Measurements from ENCODE around the gene TMEM256. TPM values are rescaled to one million over a fixed set of nuclear protein-coding genes. Genes with fewer than 3 reads are reported as not detected.

TMEM256 gene
- total RNA-seq, 1 experiment from 2014 or later = 40.2 TPM

GRCh38 chr17:7441266-7441665 lies 37.4 kb upstream of the TMEM256 start:
- Mint-ChIP-seq H3K27ac (ENCODE audit: unreplicated experiment) (no peak overlapping the region), H3K4me1 (ENCODE audit: low read depth, unreplicated experiment) (peaks cover 6% of the 10 kb centered on the region), H3K9me3 (ENCODE audit: unreplicated experiment) (no peaks in the 10 kb centered on the region), H3K4me3 (ENCODE audit: unreplicated experiment) (no peak overlapping the region), H3K36me3 (ENCODE audit: insufficient read depth, unreplicated experiment) (peaks cover 8% of the 10 kb centered on the region), H3K27me3 (ENCODE audit: insufficient read depth, unreplicated experiment) (no peaks in the 10 kb centered on the region)
- no peaks in the 10 kb centered on the region for H3K36me3 ChIP-seq (ENCODE audit: control insufficient read depth, insufficient read depth, low read length)
- BruUV-seq (replicated peaks) = no TSS peak
- no peaks in the 10 kb centered on the region for H3K27me3 ChIP-seq (replicated peaks; ENCODE audit: control insufficient read depth, insufficient read depth, low read length)
- ChIA-PET POLR2A (no interaction called here), CTCF (no interaction called here)
- no peak for DNase-seq
- H3K4me3 ChIP-seq (ENCODE audit: low read depth, low read length) = no peak overlapping the region
- no peaks in the 10 kb centered on the region for H3K4me1 ChIP-seq
- no peak for TF ChIP-seq CTCF (IDR thresholded peaks at IDR 0.05; ENCODE audit: insufficient read depth in 1 of 2, low read depth in 1 of 2, low read length in 1 of 2, severe bottlenecking in 1 of 2, unreplicated experiment in 1 of 2)
- intact Hi-C loops (cut with micrococcal nuclease; ENCODE audit: unreplicated experiment) = no loop called here
- H3K9me3 ChIP-seq = no peaks in the 10 kb centered on the region

DNA sequence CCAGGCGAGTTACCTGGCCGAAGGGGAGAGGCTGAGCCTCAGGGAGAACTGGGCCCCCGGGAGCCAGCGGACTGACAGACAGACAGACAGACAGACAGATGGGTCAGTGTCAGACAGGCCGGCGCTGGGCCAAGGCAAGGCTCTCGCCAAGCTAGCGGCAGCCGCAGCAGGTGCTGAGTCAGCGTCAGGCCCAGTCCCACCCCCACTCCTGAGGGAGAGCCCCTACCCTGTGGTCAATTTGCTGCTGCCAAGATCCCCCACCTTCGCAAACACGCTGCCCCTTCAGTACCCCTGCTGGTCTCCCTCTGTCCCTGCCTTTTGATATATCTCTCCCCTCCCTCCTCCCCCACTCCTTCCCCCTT lies 36.9 kb upstream of the TMEM256 start:
- intact Hi-C loops (cut with micrococcal nuclease; ENCODE audit: unreplicated experiment) = no loop called here
- Mint-ChIP-seq H3K27ac (ENCODE audit: unreplicated experiment) (no peak overlapping the region), H3K27me3 (ENCODE audit: insufficient read depth, unreplicated experiment) (no peaks in the 10 kb centered on the region), H3K36me3 (ENCODE audit: insufficient read depth, unreplicated experiment) (peaks cover 13% of the 10 kb centered on the region), H3K4me1 (ENCODE audit: low read depth, unreplicated experiment) (peaks cover 6% of the 10 kb centered on the region), H3K9me3 (ENCODE audit: unreplicated experiment) (no peaks in the 10 kb centered on the region), H3K4me3 (ENCODE audit: unreplicated experiment) (peak overlapping the region; percentile 89)
- no peak for TF ChIP-seq CTCF (IDR thresholded peaks at IDR 0.05; ENCODE audit: insufficient read depth in 1 of 2, low read depth in 1 of 2, low read length in 1 of 2, severe bottlenecking in 1 of 2, unreplicated experiment in 1 of 2)
- no peaks in the 10 kb centered on the region for H3K4me1 ChIP-seq
- no peaks in the 10 kb centered on the region for H3K9me3 ChIP-seq
- no TSS peak for BruUV-seq (replicated peaks)
- ChIA-PET CTCF (interaction anchor here (0.8 to 1.7 kb wide), 2 partner anchors 61 to 120 kb away, joined by 3 to 8 read pairs; no protein-coding TSS in a partner anchor), POLR2A (no interaction called here)
- no peaks in the 10 kb centered on the region for H3K36me3 ChIP-seq (ENCODE audit: control insufficient read depth, insufficient read depth, low read length)
- no peak overlapping the region for H3K4me3 ChIP-seq (ENCODE audit: low read depth, low read length)
- no peaks in the 10 kb centered on the region for H3K27me3 ChIP-seq (replicated peaks; ENCODE audit: control insufficient read depth, insufficient read depth, low read length)
- DNase-seq = no peak

DNA sequence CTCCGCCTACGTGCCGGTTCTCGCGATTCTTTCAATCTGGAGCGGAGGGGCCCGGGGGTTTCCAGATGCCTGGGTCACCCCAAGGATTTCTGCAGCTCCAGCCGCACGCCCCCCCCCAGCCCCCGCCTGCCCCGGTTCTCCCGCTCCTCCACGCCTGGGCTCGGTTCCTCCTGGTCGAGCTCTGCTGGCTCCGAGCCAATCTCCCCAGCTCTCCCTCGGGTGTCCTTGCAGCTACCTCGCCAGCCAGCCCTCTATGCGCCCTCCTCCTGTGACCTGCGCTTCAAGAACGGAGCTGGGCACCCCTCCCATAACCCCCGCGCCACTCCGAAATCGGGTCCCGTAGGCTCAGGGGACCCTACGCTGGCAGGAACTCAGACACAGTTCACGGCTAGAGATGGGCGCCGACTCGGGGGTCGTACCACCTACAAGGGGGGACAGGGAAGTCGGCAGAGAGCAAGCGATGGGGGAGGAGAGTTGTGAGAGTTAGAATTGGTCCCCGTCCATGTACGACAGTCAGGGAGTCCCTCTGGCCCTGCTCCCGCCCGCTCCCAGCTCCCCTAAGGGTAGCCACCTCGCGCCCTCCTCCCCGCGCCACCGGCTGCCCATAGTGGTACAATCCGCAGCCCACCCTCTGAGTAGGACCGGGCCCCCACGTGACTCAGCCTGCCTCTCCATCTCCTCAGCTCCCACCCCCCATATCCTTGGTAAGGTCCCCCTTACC lies 36.4 kb upstream of the TMEM256 start:
- no peak for TF ChIP-seq CTCF (IDR thresholded peaks at IDR 0.05; ENCODE audit: insufficient read depth in 1 of 2, low read depth in 1 of 2, low read length in 1 of 2, severe bottlenecking in 1 of 2, unreplicated experiment in 1 of 2)
- H3K27me3 ChIP-seq (replicated peaks; ENCODE audit: control insufficient read depth, insufficient read depth, low read length) = no peaks in the 10 kb centered on the region
- H3K4me1 Mint-ChIP-seq (ENCODE audit: low read depth, unreplicated experiment) = peaks cover 6% of the 10 kb centered on the region
- intact Hi-C loops (cut with micrococcal nuclease; ENCODE audit: unreplicated experiment) = no loop called here
- ChIA-PET CTCF (interaction anchor here (0.5 to 1.7 kb wide), 4 partner anchors 35 to 244 kb away, joined by 3 to 8 read pairs (median 4); no protein-coding TSS in a partner anchor), POLR2A (interaction anchor here (0.6 kb wide), 1 partner anchor 85 kb away, joined by 3 read pairs; the partner anchor contains the start of gene TMEM95)
- peak overlapping the region; percentile 37 for H3K4me3 ChIP-seq (ENCODE audit: low read depth, low read length)
- peaks cover 17% of the 10 kb centered on the region for H3K36me3 Mint-ChIP-seq (ENCODE audit: insufficient read depth, unreplicated experiment)
- no peaks in the 10 kb centered on the region for H3K36me3 ChIP-seq (ENCODE audit: control insufficient read depth, insufficient read depth, low read length)
- DNase-seq = peak in 1 of 2 experiments; percentile 41
- H3K9me3 ChIP-seq = no peaks in the 10 kb centered on the region
- peak overlapping the region; percentile 89 for H3K4me3 Mint-ChIP-seq (ENCODE audit: unreplicated experiment)
- no peaks in the 10 kb centered on the region for H3K4me1 ChIP-seq
- no peak overlapping the region for H3K27ac Mint-ChIP-seq (ENCODE audit: unreplicated experiment)
- no peaks in the 10 kb centered on the region for H3K27me3 Mint-ChIP-seq (ENCODE audit: insufficient read depth, unreplicated experiment)
- no TSS peak for BruUV-seq (replicated peaks)
- no peaks in the 10 kb centered on the region for H3K9me3 Mint-ChIP-seq (ENCODE audit: unreplicated experiment)

Measured in Caco-2 (cell line).